ENCODE data around the gene LAMTOR4. TPM values are rescaled to one million over a fixed set of nuclear protein-coding genes. Genes with fewer than 3 reads are reported as not detected.

The LAMTOR4 gene
- total RNA-seq, 3 donors from 2014 or later = 154 to 285 (median 207) TPM

GRCh38 chr7:100109521-100110163 is 39.1 kb upstream of the LAMTOR4 start:
- intact Hi-C loops (cut with DNase I; ENCODE audit: low total_unique reads) = no loop called here
- Histone ChIP-seq H3K4me3 (no peak overlapping the region), H3K36me3 (no peaks in the 10 kb centered on the region), H3K9me3 (no peaks in the 10 kb centered on the region), H3K4me1 (no peaks in the 10 kb centered on the region), H3K27ac (no peak overlapping the region), H3K27me3 (no peaks in the 10 kb centered on the region)
- TF ChIP-seq CTCF (IDR thresholded peaks at IDR 0.05) (no peak), POLR2AphosphoS5 (IDR thresholded peaks at IDR 0.05) (no peak), POLR2A (IDR thresholded peaks at IDR 0.05) (no peak)
- DNase-seq (ENCODE audit: low spot score in 2 of 2) = no peak

DNA sequence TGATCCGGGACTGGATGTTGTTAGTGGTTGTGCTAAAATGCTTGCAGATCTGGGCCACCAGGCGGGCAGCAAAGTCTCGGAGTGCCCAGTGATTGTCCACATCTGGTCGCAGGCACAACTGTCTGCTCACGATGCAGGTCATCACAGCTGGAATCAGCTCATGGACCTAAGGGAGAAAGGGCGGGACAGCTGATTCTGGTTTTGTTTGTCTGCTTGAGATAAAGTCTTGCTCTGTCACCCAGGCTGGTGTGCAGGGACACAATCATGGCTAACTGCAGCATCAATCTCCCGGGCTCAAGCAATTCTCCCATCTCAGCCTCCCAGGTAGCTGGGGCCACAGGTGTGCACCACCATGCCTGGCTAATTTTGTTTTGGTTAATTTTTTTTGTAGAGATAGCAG is 37.6 kb upstream of the LAMTOR4 start:
- Histone ChIP-seq H3K4me3 (no peak overlapping the region), H3K27ac (no peak overlapping the region), H3K27me3 (no peaks in the 10 kb centered on the region), H3K4me1 (no peaks in the 10 kb centered on the region), H3K9me3 (no peaks in the 10 kb centered on the region), H3K36me3 (no peaks in the 10 kb centered on the region)
- no peak for DNase-seq (ENCODE audit: low spot score in 2 of 2)
- no peak for TF ChIP-seq POLR2AphosphoS5 (IDR thresholded peaks at IDR 0.05)
- no peak for TF ChIP-seq POLR2A (IDR thresholded peaks at IDR 0.05)
- no peak for TF ChIP-seq CTCF (IDR thresholded peaks at IDR 0.05)
- intact Hi-C loops (cut with DNase I; ENCODE audit: low total_unique reads) = no loop called here

DNA sequence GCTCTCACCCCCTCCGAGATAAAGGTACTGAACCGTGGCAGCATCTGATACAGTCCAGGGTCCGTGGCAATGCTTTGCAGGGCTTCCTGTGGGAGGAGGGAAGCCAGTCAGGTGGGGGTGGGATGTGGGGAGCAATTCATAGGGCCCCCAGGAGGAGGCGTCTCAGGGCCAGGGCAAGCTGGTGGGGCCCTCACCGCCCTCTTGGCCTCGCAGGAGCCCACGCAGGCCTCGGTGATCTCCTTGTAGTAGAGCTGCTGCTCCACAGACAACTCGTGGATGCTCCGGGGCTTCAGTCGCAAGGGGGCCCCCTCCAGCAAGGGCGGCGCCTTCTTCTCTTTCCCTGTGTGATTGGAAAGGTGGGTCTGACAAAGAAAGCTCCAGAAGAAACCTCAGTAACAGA is 36.8 kb upstream of the LAMTOR4 start:
- intact Hi-C loops (cut with DNase I; ENCODE audit: low total_unique reads) = no loop called here
- no peaks in the 10 kb centered on the region for H3K36me3 ChIP-seq
- no peaks in the 10 kb centered on the region for H3K27me3 ChIP-seq
- no peaks in the 10 kb centered on the region for H3K4me1 ChIP-seq
- TF ChIP-seq CTCF (IDR thresholded peaks at IDR 0.05) (no peak), POLR2AphosphoS5 (IDR thresholded peaks at IDR 0.05) (no peak), POLR2A (IDR thresholded peaks at IDR 0.05) (no peak)
- H3K27ac ChIP-seq = no peak overlapping the region
- H3K9me3 ChIP-seq = no peaks in the 10 kb centered on the region
- no peak overlapping the region for H3K4me3 ChIP-seq
- no peak for DNase-seq (ENCODE audit: low spot score in 2 of 2)

DNA sequence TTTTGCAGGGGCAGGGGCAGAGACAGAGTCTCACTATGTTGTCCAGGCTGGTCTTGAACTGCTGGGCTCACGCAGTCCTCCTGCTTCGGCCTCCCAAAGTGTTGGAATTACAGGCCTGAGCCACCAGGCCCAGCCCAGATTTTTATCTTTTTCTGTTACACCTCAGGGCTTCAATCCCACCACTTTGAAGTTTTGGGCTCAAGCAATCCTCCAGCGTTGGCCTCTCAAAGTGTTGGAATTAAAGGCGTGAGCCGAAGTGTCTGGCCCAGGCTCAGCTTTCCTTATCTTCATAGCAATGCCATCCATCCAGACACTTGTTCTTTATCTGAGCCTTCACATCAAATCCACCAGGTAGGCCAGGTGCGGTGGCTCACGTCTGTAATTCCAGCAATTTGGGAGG is 33.7 kb upstream of the LAMTOR4 start:
- Histone ChIP-seq H3K27me3 (no peaks in the 10 kb centered on the region), H3K4me3 (no peak overlapping the region), H3K27ac (no peak overlapping the region), H3K36me3 (no peaks in the 10 kb centered on the region), H3K4me1 (peaks cover under 1 to 3% of the 10 kb centered on the region in 2 donors), H3K9me3 (no peaks in the 10 kb centered on the region)
- DNase-seq (ENCODE audit: low spot score in 2 of 2) = no peak
- intact Hi-C loops (cut with DNase I; ENCODE audit: low total_unique reads) = loop anchor here (5.0 kb wide), 1 partner anchor 847 kb away; no protein-coding TSS in a partner anchor
- TF ChIP-seq POLR2A (IDR thresholded peaks at IDR 0.05) = no peak
- TF ChIP-seq CTCF (IDR thresholded peaks at IDR 0.05) = no peak
- no peak for TF ChIP-seq POLR2AphosphoS5 (IDR thresholded peaks at IDR 0.05)

GRCh38 chr7:100118388-100119071 is 30.2 kb upstream of the LAMTOR4 start:
- Histone ChIP-seq H3K27ac (peak overlapping the region; percentile 80 to 88), H3K9me3 (no peaks in the 10 kb centered on the region), H3K36me3 (no peaks in the 10 kb centered on the region), H3K27me3 (no peaks in the 10 kb centered on the region), H3K4me1 (peaks cover 3 to 7% of the 10 kb centered on the region in 2 donors), H3K4me3 (peak overlapping the region; percentile 63 to 81 (median 76))
- no peak for TF ChIP-seq POLR2A (IDR thresholded peaks at IDR 0.05)
- no peak for TF ChIP-seq CTCF (IDR thresholded peaks at IDR 0.05)
- TF ChIP-seq POLR2AphosphoS5 (IDR thresholded peaks at IDR 0.05) = no peak
- no peak for DNase-seq (ENCODE audit: low spot score in 2 of 2)
- intact Hi-C loops (cut with DNase I; ENCODE audit: low total_unique reads) = loop anchor here (5.0 kb wide), 1 partner anchor 844 kb away; no protein-coding TSS in a partner anchor

Measured in breast epithelium (tissue), 4 donors.